BJ (cell line): ENCODE measurements around the gene PNKD. TPM values are rescaled to one million over a fixed set of nuclear protein-coding genes. Genes with fewer than 3 reads are reported as not detected.
A peak's percentile ranks its signal among the peaks of the same experiment; 100 is the strongest.

Source experiments
- CTCF ChIA-PET: fragments of 350-600 bp; formaldehyde crosslinking; extraction: SDS; loops from one replicate; lab custom pipeline; 2021; ENCODE audit warnings: antibody characterized with exemption, inconsistent platforms; lab: Yijun Ruan, JAX
- POLR2A ChIA-PET: fragments of 300-600 bp; sonication (Branson Sonifier 250); formaldehyde crosslinking; extraction: SDS; loops from one replicate; lab custom pipeline; 2021; ENCODE audit warnings: antibody characterized with exemption; lab: Charles Lee
- DNase-seq: peaks from one replicate; pipeline ENCODE4 v3.0.0-alpha.2; 2011; ENCODE audit warnings: low read depth
- H3K27me3 ChIP-seq: 2 replicates; pipeline ENCODE4 v1.6.0; 2011; ENCODE audit warnings: low read length; ENCODE audit not compliant: control insufficient read depth, insufficient read depth
- H3K36me3 ChIP-seq: 2 replicates; pipeline ENCODE4 v1.5.1; 2011; ENCODE audit warnings: low read length; ENCODE audit not compliant: control insufficient read depth, insufficient read depth
- H3K4me3 ChIP-seq: 2 replicates; pipeline ENCODE4 v1.5.1; 2011; ENCODE audit warnings: low read depth, mild to moderate bottlenecking, control low read depth, low read length
- polyA plus RNA-seq: library from polyadenylated mRNA; depleted of rRNA; stranded (reverse); fragments of >200 nt; gene quantifications from 2 replicates; pipeline ENCODE4 v1.2.3, GENCODE V29; 2011; rRNA removed
- small RNA-seq: library from RNA; depleted of rRNA; stranded (forward); fragments of <200 nt; gene quantifications from one replicate; pipeline ENCODE3, GENCODE V24; 2012; ENCODE audit warnings: low replicate concordance, low read depth; ENCODE audit not compliant: insufficient read length
- TF ChIP-seq, protein P1 (sequence below): IDR thresholded peaks from 2 replicates; pipeline ENCODE4 v1.5.1; 2011; ENCODE audit warnings: low read depth, mild to moderate bottlenecking, control low read depth, inconsistent platforms, low read length, moderate library complexity; ENCODE audit not compliant: insufficient read depth

The PNKD gene
- polyA plus RNA-seq, 1 experiment = 54.5 TPM

DNA sequence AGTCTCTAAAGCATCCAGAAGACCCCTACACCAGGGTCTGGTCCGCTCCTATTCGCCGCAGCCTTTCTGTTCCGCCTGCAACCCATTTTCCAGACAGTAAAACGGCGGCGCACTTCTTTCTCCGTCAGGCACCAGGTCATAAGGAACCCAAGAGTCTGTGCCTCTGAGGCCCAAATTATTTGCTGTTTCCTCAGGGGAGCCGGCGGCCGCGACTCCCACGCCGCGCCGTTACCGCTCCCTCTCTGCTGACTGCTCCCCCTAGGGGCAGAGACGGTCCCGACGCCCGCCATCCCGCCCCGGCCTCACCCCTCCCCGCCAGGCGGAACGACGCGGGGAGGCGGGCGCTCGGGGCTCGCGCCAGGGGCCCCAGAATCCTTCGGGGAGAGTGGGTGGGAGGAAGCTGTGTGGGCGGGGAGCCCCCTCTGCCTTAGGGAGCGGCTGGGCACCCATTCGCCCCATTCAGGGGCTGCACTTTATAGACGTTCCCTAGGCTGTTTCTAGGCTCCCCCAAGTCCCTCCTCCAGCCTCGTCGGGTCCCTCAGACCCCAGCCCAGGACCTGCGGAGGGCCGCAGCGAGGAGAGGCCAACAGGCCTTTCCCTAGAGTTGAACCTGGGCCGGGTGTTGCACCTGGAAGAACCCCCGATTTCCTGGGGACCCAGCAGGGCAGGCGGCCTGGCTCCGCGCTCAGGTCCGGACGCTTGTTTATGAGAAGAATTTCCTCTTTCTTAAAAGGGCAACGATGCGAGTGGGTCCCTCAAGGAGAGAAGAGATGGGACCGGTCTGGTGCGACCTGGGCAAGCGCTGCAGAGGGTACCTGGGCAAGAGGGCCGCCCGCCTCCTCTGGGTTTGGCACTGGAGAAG, 125.7 kb downstream of the PNKD start:
- ChIA-PET CTCF (interaction anchor here (0.6 to 3.0 kb wide), 19 partner anchors 9 to 899 kb away, joined by 3 to 21 read pairs (median 6); partner anchors contain the start of gene TMBIM1), POLR2A (interaction anchor here (0.6 to 1.0 kb wide), 3 partner anchors 12 to 140 kb away, joined by 3 to 4 read pairs (median 3); no protein-coding TSS in a partner anchor)
- TF ChIP-seq, protein P1, sequence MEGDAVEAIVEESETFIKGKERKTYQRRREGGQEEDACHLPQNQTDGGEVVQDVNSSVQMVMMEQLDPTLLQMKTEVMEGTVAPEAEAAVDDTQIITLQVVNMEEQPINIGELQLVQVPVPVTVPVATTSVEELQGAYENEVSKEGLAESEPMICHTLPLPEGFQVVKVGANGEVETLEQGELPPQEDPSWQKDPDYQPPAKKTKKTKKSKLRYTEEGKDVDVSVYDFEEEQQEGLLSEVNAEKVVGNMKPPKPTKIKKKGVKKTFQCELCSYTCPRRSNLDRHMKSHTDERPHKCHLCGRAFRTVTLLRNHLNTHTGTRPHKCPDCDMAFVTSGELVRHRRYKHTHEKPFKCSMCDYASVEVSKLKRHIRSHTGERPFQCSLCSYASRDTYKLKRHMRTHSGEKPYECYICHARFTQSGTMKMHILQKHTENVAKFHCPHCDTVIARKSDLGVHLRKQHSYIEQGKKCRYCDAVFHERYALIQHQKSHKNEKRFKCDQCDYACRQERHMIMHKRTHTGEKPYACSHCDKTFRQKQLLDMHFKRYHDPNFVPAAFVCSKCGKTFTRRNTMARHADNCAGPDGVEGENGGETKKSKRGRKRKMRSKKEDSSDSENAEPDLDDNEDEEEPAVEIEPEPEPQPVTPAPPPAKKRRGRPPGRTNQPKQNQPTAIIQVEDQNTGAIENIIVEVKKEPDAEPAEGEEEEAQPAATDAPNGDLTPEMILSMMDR = peak; percentile 76
- Histone ChIP-seq H3K4me3 (peak overlapping the region; percentile 75), H3K27me3 (no peaks in the 10 kb centered on the region), H3K36me3 (no peaks in the 10 kb centered on the region)
- DNase-seq = peak; percentile 62

Small RNA genes within 50 kb of the gene (small RNA-seq; reads per million reads assigned to genes)
- not detected for gene MIR6810

Other genes starting within 250 kb of the PNKD start
- gene RUFY4, start 201.3 kb upstream of the PNKD start, polyA plus RNA-seq = not detected in 2 replicates
- not detected in 2 replicates for gene CXCR2, start 144.5 kb upstream of the PNKD start, polyA plus RNA-seq
- gene CXCR1, start 103.6 kb upstream of the PNKD start, polyA plus RNA-seq = not detected in 2 replicates
- 699 and 831 TPM in 2 replicates for gene ARPC2, start 53.3 kb upstream of the PNKD start, polyA plus RNA-seq
- gene GPBAR1, start 9.5 kb upstream of the PNKD start, polyA plus RNA-seq = 0.04 TPM in 1 of 2 replicates, not detected in the other
- 65.1 and 84.9 TPM in 2 replicates for gene AAMP, start 382 bp upstream of the PNKD start, polyA plus RNA-seq
- gene TMBIM1, start 22.0 kb downstream of the PNKD start, polyA plus RNA-seq = 116 and 206 TPM in 2 replicates
- not detected in 2 replicates for gene CATIP, start 86.3 kb downstream of the PNKD start, polyA plus RNA-seq
- gene SLC11A1, start 111.8 kb downstream of the PNKD start, polyA plus RNA-seq = 0.05 and 0.23 TPM in 2 replicates
- gene CTDSP1, start 129.3 kb downstream of the PNKD start, polyA plus RNA-seq = 104 and 166 TPM in 2 replicates
- gene VIL1, start 148.6 kb downstream of the PNKD start, polyA plus RNA-seq = not detected in 2 replicates